Esophagus squamous epithelium (tissue), 5 donors: ENCODE results near the gene OR52E6. TPM values are rescaled to one million over a fixed set of nuclear protein-coding genes. Genes with fewer than 3 reads are reported as not detected.

Experiments
- DNase-seq: peaks from one replicate; lab custom pipeline; 2025; lab: John Stamatoyannopoulos, UW
- H3K27ac ChIP-seq, 4 donors: fragments of 200-600 bp; sonication (generic); one replicate each; pipeline ENCODE4 v1.5.1; 2016 to 2019; ENCODE audit warnings: mild to moderate bottlenecking in 1 of 4
- H3K27me3 ChIP-seq, 4 donors: fragments of 200-600 bp; sonication (generic); 1 replicate in 3 of 4; 2 replicates in 1 of 4; pipeline versions ENCODE4 v1.5.1 to v1.6.0; 2017 to 2021; ENCODE audit warnings: antibody characterized with exemption in 1 of 4
- H3K36me3 ChIP-seq, 3 donors: fragments of 200-600 bp; sonication (generic); one replicate each; pipeline ENCODE4 v1.5.1; 2016 to 2019
- H3K4me1 ChIP-seq, 3 donors: fragments of 200-600 bp; sonication (generic); one replicate each; pipeline ENCODE4 v1.5.1; 2017 to 2019
- H3K4me3 ChIP-seq, 4 donors: fragments of 200-600 bp; sonication (generic); 1 replicate in 3 of 4; 2 replicates in 1 of 4; pipeline ENCODE4 v1.5.1; 2016 to 2019; ENCODE audit warnings: mild to moderate bottlenecking in 2 of 4, moderate library complexity in 1 of 4
- H3K9me3 ChIP-seq, 3 donors: fragments of 200-600 bp; sonication (generic); one replicate each; pipeline ENCODE4 v1.5.1; 2016 to 2019
- CTCF ChIP-seq, 6 experiments: fragments of 450-650 bp in 4 of 6; fragments of 200-600 bp in 2 of 6; sonication (generic) in 2 of 6; IDR thresholded peaks; one replicate each; pipeline ENCODE4 v1.5.1; 2016 to 2019; ENCODE audit warnings: antibody characterized with exemption in 6 of 6, mild to moderate bottlenecking in 4 of 6, moderate library complexity in 4 of 6
- POLR2A ChIP-seq, 4 donors: fragments of 450-650 bp; IDR thresholded peaks; one replicate each; pipeline ENCODE4 v1.6.1; 2017; ENCODE audit warnings: antibody characterized with exemption in 4 of 4, mild to moderate bottlenecking in 4 of 4, moderate library complexity in 3 of 4
- WGBS, 2 donors: methylation state at CpG; one replicate each; pipeline ENCODE4 v1.1.5; 2018; 5-methylcytosine and 5-hydroxymethylcytosine counted together
- intact Hi-C: fragments of 100-400 bp; cut with DNase I; formaldehyde crosslinking; loops from one replicate; pipeline ENCODE4 v1.15.0; 2022
- total RNA-seq, 4 donors: library from RNA; depleted of rRNA; stranded (reverse); fragments of >200 nt; gene quantifications; one replicate each; pipeline ENCODE4 v1.1.0, GENCODE V29; 2016
- donor health status: DM: yes; HTN: yes; CAD: no.

OR52E6 gene
- total RNA-seq, 4 donors from 2014 or later, result not detected

- Histone ChIP-seq H3K36me3 (no peaks in the 10 kb centered on the region), H3K4me3 (no peak overlapping the region), H3K4me1 (no peaks in the 10 kb centered on the region), H3K9me3 (no peaks in the 10 kb centered on the region), H3K27me3 (no peaks in the 10 kb centered on the region), H3K27ac (no peak overlapping the region)
- WGBS, 2 donors, result 16 to 18% methylated on average over 1 of the region's 1 CpG
- TF ChIP-seq CTCF (IDR thresholded peaks at IDR 0.05) (no peak), POLR2A (IDR thresholded peaks at IDR 0.05) (no peak)
- intact Hi-C loops, result no loop called here
- no peak for DNase-seq
Measured at GRCh38 chr11:5818245-5818886, 23.3 kb downstream of the OR52E6 start.

GRCh38 chr11:5815534-5815933, 26.2 kb downstream of the OR52E6 start:
- H3K4me3 ChIP-seq, result no peak overlapping the region
- no peak overlapping the region for H3K27ac ChIP-seq
- no peaks in the 10 kb centered on the region for H3K9me3 ChIP-seq
- 48 to 56% methylated on average over 4 of the region's 4 CpGs for WGBS, 2 donors
- intact Hi-C loops, result no loop called here
- no peaks in the 10 kb centered on the region for H3K4me1 ChIP-seq
- DNase-seq, result no peak
- no peaks in the 10 kb centered on the region for H3K36me3 ChIP-seq
- no peaks in the 10 kb centered on the region for H3K27me3 ChIP-seq
- TF ChIP-seq POLR2A (IDR thresholded peaks at IDR 0.05) (no peak), CTCF (IDR thresholded peaks at IDR 0.05) (no peak)

GRCh38 chr11:5809905-5810795, 31.5 kb downstream of the OR52E6 start:
- 68 to 73% methylated on average over 5 to 6 of the region's 6 CpGs for WGBS, 2 donors
- no peaks in the 10 kb centered on the region for H3K9me3 ChIP-seq
- intact Hi-C loops, result loop anchor here (10.0 kb wide), 1 partner anchor 335 kb away; no protein-coding TSS in a partner anchor
- no peak for TF ChIP-seq CTCF (IDR thresholded peaks at IDR 0.05)
- no peak for TF ChIP-seq POLR2A (IDR thresholded peaks at IDR 0.05)
- H3K4me1 ChIP-seq, result peaks cover 0 to 13% (median 0%) of the 10 kb centered on the region in 3 donors
- peaks cover 0 to 8% (median 0%) of the 10 kb centered on the region in 4 donors for H3K27me3 ChIP-seq
- no peak for DNase-seq
- H3K4me3 ChIP-seq, result no peak overlapping the region
- H3K27ac ChIP-seq, result no peak overlapping the region
- H3K36me3 ChIP-seq, result no peaks in the 10 kb centered on the region

- no peak for TF ChIP-seq CTCF (IDR thresholded peaks at IDR 0.05)
- TF ChIP-seq POLR2A (IDR thresholded peaks at IDR 0.05), result no peak
- H3K4me1 ChIP-seq, result peaks cover 0 to 13% (median 0%) of the 10 kb centered on the region in 3 donors
- intact Hi-C loops, result loop anchor here (10.0 kb wide), 1 partner anchor 334 kb away; no protein-coding TSS in a partner anchor
- DNase-seq, result no peak
- peaks cover 0 to 8% (median 0%) of the 10 kb centered on the region in 4 donors for H3K27me3 ChIP-seq
- WGBS, 2 donors, result 50 to 55% methylated on average over 4 to 5 of the region's 5 CpGs
- H3K9me3 ChIP-seq, result no peaks in the 10 kb centered on the region
- peak overlapping the region; percentile 22 to 60 (median 45) for H3K4me3 ChIP-seq
- H3K27ac ChIP-seq, result no peak overlapping the region
- no peaks in the 10 kb centered on the region for H3K36me3 ChIP-seq
Measured at GRCh38 chr11:5809122-5809519, 32.6 kb downstream of the OR52E6 start.
